Esophagus muscularis mucosa (tissue), 4 donors: ENCODE results near the gene PCED1A.

ENCODE experiments used
- EP300 ChIP-seq: sonication (generic); formaldehyde crosslinking; IDR thresholded peaks from one replicate; pipeline ENCODE4 v1.6.1; 2017; ENCODE audit warnings: antibody characterized with exemption
- POLR2A ChIP-seq: fragments of 450-650 bp; IDR thresholded peaks from one replicate; pipeline ENCODE4 v1.6.1; 2017; ENCODE audit warnings: antibody characterized with exemption, moderate library complexity, mild to moderate bottlenecking, low read depth
- POLR2AphosphoS5 ChIP-seq, 2 donors: sonication (generic); formaldehyde crosslinking; IDR thresholded peaks; one replicate each; pipeline ENCODE4 v1.6.1; 2017; ENCODE audit warnings: antibody characterized with exemption in 2 of 2
- TF ChIP-seq, protein P1 (sequence below), 3 experiments: fragments of 200-600 bp in 2 of 3; fragments of 450-650 bp in 1 of 3; sonication (generic) in 2 of 3; IDR thresholded peaks; one replicate each; pipeline ENCODE4 v1.5.1; 2017 to 2019; ENCODE audit warnings: antibody characterized with exemption in 3 of 3, mild to moderate bottlenecking in 2 of 3, moderate library complexity in 1 of 3

DNA sequence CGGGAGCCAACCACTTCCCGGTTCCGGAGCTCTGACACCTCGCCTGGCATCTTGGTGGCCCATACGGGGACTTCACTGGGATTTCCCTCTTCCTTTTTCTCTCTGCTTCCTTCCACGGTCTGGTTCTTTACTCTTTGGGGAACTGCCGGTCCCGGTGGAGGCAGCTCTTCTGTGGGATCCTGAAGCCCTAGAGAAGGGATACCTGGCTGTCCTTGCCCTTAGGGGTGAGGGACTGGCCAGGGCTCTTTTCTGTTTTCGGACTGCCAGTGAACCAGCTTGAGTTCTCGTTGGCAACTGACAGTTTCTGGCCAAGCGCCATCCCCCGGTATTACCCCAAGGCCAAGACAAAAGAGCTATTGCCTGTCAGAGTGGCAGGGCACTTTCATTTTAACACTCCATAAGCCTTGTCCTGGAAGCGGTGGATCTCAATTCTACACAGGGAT lies 39.1 kb downstream of the PCED1A start:
- TF ChIP-seq, protein P1, sequence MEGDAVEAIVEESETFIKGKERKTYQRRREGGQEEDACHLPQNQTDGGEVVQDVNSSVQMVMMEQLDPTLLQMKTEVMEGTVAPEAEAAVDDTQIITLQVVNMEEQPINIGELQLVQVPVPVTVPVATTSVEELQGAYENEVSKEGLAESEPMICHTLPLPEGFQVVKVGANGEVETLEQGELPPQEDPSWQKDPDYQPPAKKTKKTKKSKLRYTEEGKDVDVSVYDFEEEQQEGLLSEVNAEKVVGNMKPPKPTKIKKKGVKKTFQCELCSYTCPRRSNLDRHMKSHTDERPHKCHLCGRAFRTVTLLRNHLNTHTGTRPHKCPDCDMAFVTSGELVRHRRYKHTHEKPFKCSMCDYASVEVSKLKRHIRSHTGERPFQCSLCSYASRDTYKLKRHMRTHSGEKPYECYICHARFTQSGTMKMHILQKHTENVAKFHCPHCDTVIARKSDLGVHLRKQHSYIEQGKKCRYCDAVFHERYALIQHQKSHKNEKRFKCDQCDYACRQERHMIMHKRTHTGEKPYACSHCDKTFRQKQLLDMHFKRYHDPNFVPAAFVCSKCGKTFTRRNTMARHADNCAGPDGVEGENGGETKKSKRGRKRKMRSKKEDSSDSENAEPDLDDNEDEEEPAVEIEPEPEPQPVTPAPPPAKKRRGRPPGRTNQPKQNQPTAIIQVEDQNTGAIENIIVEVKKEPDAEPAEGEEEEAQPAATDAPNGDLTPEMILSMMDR (IDR thresholded peaks at IDR 0.05) = no peak
- no peak for TF ChIP-seq POLR2AphosphoS5 (IDR thresholded peaks at IDR 0.05)
- no peak for TF ChIP-seq POLR2A
- TF ChIP-seq EP300 = no peak
